ENCODE results near the gene KRT78. TPM values are rescaled to one million over a fixed set of nuclear protein-coding genes. Genes with fewer than 3 reads are reported as not detected.
"Not testable (repeated sequence)": the region's sequence is repeated elsewhere in the genome, so short reads cannot be mapped to it uniquely, and the experiment has no call there.

KRT78 gene
- total RNA-seq, 1 experiment from 2014 or later, result 0.61 TPM

- in situ Hi-C loops (cut with HindIII; ENCODE audit: low sequenced_read_pairs), result no loop called here
- no peak for DNase-seq (ENCODE audit: low spot score)
Measured at GRCh38 chr12:52802442-52802841, 46.4 kb downstream of the KRT78 start.

- in situ Hi-C loops (cut with HindIII; ENCODE audit: low sequenced_read_pairs), result no loop called here
- DNase-seq (ENCODE audit: low spot score), result no peak
Measured at GRCh38 chr12:52801773-52802172, 47.0 kb downstream of the KRT78 start.

- no peak for DNase-seq (ENCODE audit: low spot score)
- in situ Hi-C loops (cut with HindIII; ENCODE audit: low sequenced_read_pairs), result no loop called here
Measured at GRCh38 chr12:52800259-52800917, 48.4 kb downstream of the KRT78 start.

- in situ Hi-C loops (cut with HindIII; ENCODE audit: low sequenced_read_pairs), result no loop called here
Measured at GRCh38 chr12:52799505-52800211, 49.1 kb downstream of the KRT78 start.

GRCh38 chr12:52798671-52799504 lies 49.9 kb downstream of the KRT78 start:
- DNase-seq (ENCODE audit: low spot score), result no peak
- in situ Hi-C loops (cut with HindIII; ENCODE audit: low sequenced_read_pairs), result no loop called here

More at GRCh38 chr12:52799505-52800211, 49.1 kb downstream of the KRT78 start:
- no peak for DNase-seq (ENCODE audit: low spot score)

- in situ Hi-C loops (cut with HindIII; ENCODE audit: low sequenced_read_pairs), result no loop called here
- no peak for DNase-seq (ENCODE audit: low spot score)
Measured at GRCh38 chr12:52798003-52798670, 50.7 kb downstream of the KRT78 start.

- no peak for DNase-seq (ENCODE audit: low spot score)
- in situ Hi-C loops (cut with HindIII; ENCODE audit: low sequenced_read_pairs), result no loop called here
Measured at GRCh38 chr12:52797529-52797894, 51.3 kb downstream of the KRT78 start.

- in situ Hi-C loops (cut with HindIII; ENCODE audit: low sequenced_read_pairs), result no loop called here
- no peak for DNase-seq (ENCODE audit: low spot score)
Measured at GRCh38 chr12:52796839-52797528, 51.8 kb downstream of the KRT78 start.

GRCh38 chr12:52796429-52796794 lies 52.4 kb downstream of the KRT78 start:
- DNase-seq (ENCODE audit: low spot score), result no peak
- in situ Hi-C loops (cut with HindIII; ENCODE audit: low sequenced_read_pairs), result no loop called here

- in situ Hi-C loops (cut with HindIII; ENCODE audit: low sequenced_read_pairs), result no loop called here
Measured at GRCh38 chr12:52795694-52796428, 52.9 kb downstream of the KRT78 start, which contains the start of gene KRT3. Gene KRT3, minus strand, starts transcription at chr12:52796117. Its CDS starts 75 bp downstream, at chr12:52796042.

GRCh38 chr12:52795332-52795674 lies 53.5 kb downstream of the KRT78 start:
- in situ Hi-C loops (cut with HindIII; ENCODE audit: low sequenced_read_pairs); DNase-seq (ENCODE audit: low spot score): not testable (repeated sequence)

More at GRCh38 chr12:52795694-52796428, 52.9 kb downstream of the KRT78 start, which contains the start of gene KRT3:
- DNase-seq (ENCODE audit: low spot score), result no peak

GRCh38 chr12:52794479-52795331 lies 54.1 kb downstream of the KRT78 start:
- in situ Hi-C loops (cut with HindIII; ENCODE audit: low sequenced_read_pairs), result no loop called here
- no peak for DNase-seq (ENCODE audit: low spot score)

- in situ Hi-C loops (cut with HindIII; ENCODE audit: low sequenced_read_pairs), result no loop called here
- no peak for DNase-seq (ENCODE audit: low spot score)
Measured at GRCh38 chr12:52792185-52793029, 56.4 kb downstream of the KRT78 start.

GRCh38 chr12:52791271-52792184 lies 57.3 kb downstream of the KRT78 start:
- DNase-seq (ENCODE audit: low spot score), result no peak
- in situ Hi-C loops (cut with HindIII; ENCODE audit: low sequenced_read_pairs), result no loop called here

GRCh38 chr12:52790427-52791270 lies 58.1 kb downstream of the KRT78 start:
- DNase-seq (ENCODE audit: low spot score), result no peak
- in situ Hi-C loops (cut with HindIII; ENCODE audit: low sequenced_read_pairs), result no loop called here
